ENCODE data around the gene USP48. TPM values are rescaled to one million over a fixed set of nuclear protein-coding genes. Genes with fewer than 3 reads are reported as not detected.
A peak's percentile ranks its signal among the peaks of the same experiment; 100 is the strongest.

Gene USP48
- total and polyA plus RNA-seq, 2 of the 13 experiments (the other 11 are each of a cell fraction or from before 2014, with no cell fraction given): 30.4 to 30.7 TPM

- TF ChIP-seq E2F2 (CRISPR knock-in tag; IDR thresholded peaks at IDR 0.05; ENCODE audit: borderline replicate concordance) (0 out of 2 replicates have a peak, but pooled peaks have one; percentile 79), HMGA1 (CRISPR knock-in tag; conservative IDR thresholded peaks at IDR 0.05) (no peak), TFDP2 (CRISPR knock-in tag; IDR thresholded peaks at IDR 0.05) (peak; percentile 92), E2F1 (CRISPR knock-in tag; IDR thresholded peaks at IDR 0.05) (peak; percentile 54; the same call in 1 of the 2 replicates), LRRFIP1 (CRISPR knock-in tag; conservative IDR thresholded peaks at IDR 0.05) (no peak), TAF1 (CRISPR knock-in tag; IDR thresholded peaks at IDR 0.05) (peak; percentile 81), TBX3 (IDR thresholded peaks at IDR 0.05; ENCODE audit: borderline replicate concordance) (no peak), KLF12 (CRISPR knock-in tag; IDR thresholded peaks at IDR 0.05; ENCODE audit: borderline replicate concordance) (peak; percentile 65; the same call in 1 of the 2 replicates), ZHX2 (IDR thresholded peaks at IDR 0.05; ENCODE audit: low read depth) (no peak), ZHX2 (CRISPR knock-in tag; IDR thresholded peaks at IDR 0.05; ENCODE audit: borderline replicate concordance) (peak; percentile 54; the same call in 1 of the 2 replicates), RAD21 (CRISPR knock-in tag; IDR thresholded peaks at IDR 0.05) (no peak), ZC3H13 (CRISPR knock-in tag; IDR thresholded peaks at IDR 0.05) (0 out of 2 replicates have a peak, but pooled peaks have one; percentile 12), ZNF589 (CRISPR knock-in tag; conservative IDR thresholded peaks at IDR 0.05) (no peak), NCOA5 (CRISPR knock-in tag; IDR thresholded peaks at IDR 0.05) (no peak), POGZ (CRISPR knock-in tag; IDR thresholded peaks at IDR 0.05) (peak; percentile 79)
Measured at GRCh38 chr1:21669258-21670058, 113.5 kb downstream of the USP48 start, which contains the start of gene RAP1GAP (continued).
